ENCODE results near the gene NMT2.

GRCh38 chr10:15175587-15175986 is 7.1 kb upstream of the NMT2 start:
- TF ChIP-seq CTCF (IDR thresholded peaks at IDR 0.05; ENCODE audit: low read depth, low read length, missing input control) (no peak), NR2F2 (IDR thresholded peaks at IDR 0.05) (no peak), SP1 (IDR thresholded peaks at IDR 0.05) (no peak), MAX (IDR thresholded peaks at IDR 0.05) (no peak), ZBTB33 (IDR thresholded peaks at IDR 0.05) (no peak), JUND (IDR thresholded peaks at IDR 0.05) (no peak), TAF1 (conservative IDR thresholded peaks at IDR 0.05) (no peak), REST (IDR thresholded peaks at IDR 0.05) (no peak), FOXA1 (IDR thresholded peaks at IDR 0.05) (no peak)
